K562 (cell line): Measurements from ENCODE around the gene ARHGAP9. TPM values are rescaled to one million over a fixed set of nuclear protein-coding genes. Genes with fewer than 3 reads are reported as not detected.

Source experiments
- CHD1 ChIP-seq: fragments of 200-600 bp; sonication (generic); IDR thresholded peaks from one replicate; pipeline ENCODE4 v1.6.1; 2012; ENCODE audit warnings: mild to moderate bottlenecking, moderate library complexity, low read length, inconsistent platforms
- CHD2 ChIP-seq: IDR thresholded peaks from 2 replicates; pipeline ENCODE4 v1.6.1; 2011; ENCODE audit warnings: low read depth, low read length
- EZH2 ChIP-seq: IDR thresholded peaks from 2 replicates; pipeline ENCODE4 v1.6.1; 2012; ENCODE audit warnings: low read depth, mild to moderate bottlenecking, inconsistent platforms, low read length, borderline replicate concordance
- FOXJ3 ChIP-seq: sonication (generic); formaldehyde crosslinking; IDR thresholded peaks from 2 replicates; pipeline ENCODE4 v1.4.0; 2020; ENCODE audit warnings: mild to moderate bottlenecking, missing genetic modification reagents
- HMG20B ChIP-seq: fragments of 250-450 bp; sonication (Bioruptor Pico); IDR thresholded peaks from 2 replicates; pipeline ENCODE4 v1.5.0; 2021; ENCODE audit warnings: mild to moderate bottlenecking
- LARP7 ChIP-seq: fragments of 450-650 bp; IDR thresholded peaks from 2 replicates; pipeline ENCODE4 v1.6.1; 2016
- POLR2H ChIP-seq: IDR thresholded peaks from 2 replicates; pipeline ENCODE4 v1.6.1; 2016; ENCODE audit warnings: missing genetic modification characterization, low read depth, mild to moderate bottlenecking, control low read depth, missing compliant biosample characterization, moderate library complexity
- RAD51 ChIP-seq: fragments of 450-650 bp; IDR thresholded peaks from 2 replicates; pipeline ENCODE4 v1.7.1; 2016; ENCODE audit warnings: low read depth, mild to moderate bottlenecking, borderline replicate concordance
- TEAD4 ChIP-seq, 2 experiments: sonication (generic) in 1 of 2; formaldehyde crosslinking in 1 of 2; IDR thresholded peaks; 2 replicates each; pipeline versions ENCODE4 v1.6.1 to v1.8.0; 2012 to 2022; ENCODE audit warnings: borderline replicate concordance in 1 of 2, inconsistent platforms in 1 of 2, low read length in 1 of 2, mild to moderate bottlenecking in 1 of 2, missing genetic modification reagents in 1 of 2
- ZNF584 ChIP-seq: fragments of 200-800 bp; sonication (Bioruptor generic); IDR thresholded peaks from 2 replicates; pipeline ENCODE4 v1.6.1; 2016; ENCODE audit warnings: low read depth, mild to moderate bottlenecking, missing genetic modification characterization, missing compliant biosample characterization
- polyA plus RNA-seq, 8 experiments: library from polyadenylated mRNA; depleted of rRNA in 4 of 8; stranded (reverse) in 5 of 8; unstranded in 3 of 8; fragments of >200 nt; fragmentation: Nextera tagmentation in 2 of 8; fragmentation: Illumina TruSeq in 1 of 8; extraction: Ambion mirVana in 2 of 8; extraction: Trizol in 1 of 8; gene quantifications; 2 replicates each; pipeline versions ENCODE4 v1.2.1 to v1.2.3, GENCODE V29; 2011 to 2014; ENCODE audit warnings: inconsistent platforms in 1 of 8, missing spikeins in 1 of 8
- total RNA-seq, 7 experiments: library from RNA; depleted of rRNA in 6 of 7; stranded (reverse); fragments of >200 nt in 6 of 7; fragmentation: Illumina TruSeq in 2 of 7; extraction: Trizol in 2 of 7; gene quantifications; 2 replicates each; pipeline versions ENCODE4 v1.2.1 to v1.2.3, GENCODE V29; 2011 to 2021; ENCODE audit warnings: low replicate concordance in 1 of 7
- TF ChIP-seq, protein P1 (sequence below): fragments of 450-650 bp; IDR thresholded peaks from 2 replicates; pipeline ENCODE4 v1.6.1; 2016; ENCODE audit warnings: mild to moderate bottlenecking
- TF ChIP-seq, protein P2 (sequence below): sonication (generic); formaldehyde crosslinking; IDR thresholded peaks from 2 replicates; pipeline ENCODE4 v1.8.0; 2023; ENCODE audit warnings: missing genetic modification reagents, mild to moderate bottlenecking, borderline replicate concordance
- TF ChIP-seq, protein P3 (sequence below): sonication (generic); formaldehyde crosslinking; IDR thresholded peaks from 2 replicates; pipeline ENCODE4 v1.8.1; 2023; ENCODE audit warnings: mild to moderate bottlenecking, missing genetic modification reagents
- TF ChIP-seq, protein P4 (sequence below): fragments of 450-650 bp; IDR thresholded peaks from 2 replicates; pipeline ENCODE4 v1.6.1; 2014; ENCODE audit warnings: low read depth, mild to moderate bottlenecking, moderate library complexity, borderline replicate concordance

Gene ARHGAP9
- total and polyA plus RNA-seq, 9 of the 15 experiments (the other 6 are each of a cell fraction or from before 2014, with no cell fraction given): 1.5 to 10.2 (median 5.1) TPM

DNA sequence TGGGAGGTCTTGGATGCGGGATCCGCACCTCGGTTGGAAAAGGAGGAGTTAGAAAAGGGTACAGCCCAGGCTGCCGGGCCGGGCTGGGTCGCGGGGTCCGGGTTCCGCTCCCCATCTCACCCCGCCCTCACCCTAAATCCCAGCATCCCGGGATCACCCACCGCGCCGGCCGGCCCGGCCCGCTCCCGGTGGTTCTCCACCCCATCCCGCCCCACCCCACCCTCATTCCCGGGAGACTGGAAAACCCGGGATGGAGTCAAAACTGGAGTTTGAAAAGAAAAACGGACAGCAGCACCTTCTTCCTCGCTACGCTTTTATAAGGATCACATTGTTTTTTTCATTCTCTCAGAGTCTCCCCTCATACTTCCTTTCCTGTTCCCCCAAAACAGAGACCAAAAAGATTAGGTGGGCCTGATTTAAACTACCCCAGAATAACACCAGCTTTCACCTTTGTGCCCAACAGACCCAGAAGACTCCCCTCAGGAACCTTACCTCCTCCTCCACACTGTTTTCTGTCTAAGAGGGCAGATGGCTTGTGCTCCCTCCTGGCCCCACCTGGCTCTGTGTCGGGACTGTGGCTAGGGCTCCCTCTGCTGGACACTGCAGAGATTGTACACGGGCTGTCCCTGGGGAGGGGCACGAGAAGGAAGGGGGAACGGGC lies 17.3 kb downstream of the ARHGAP9 start (continued):
- TF ChIP-seq, protein P1, sequence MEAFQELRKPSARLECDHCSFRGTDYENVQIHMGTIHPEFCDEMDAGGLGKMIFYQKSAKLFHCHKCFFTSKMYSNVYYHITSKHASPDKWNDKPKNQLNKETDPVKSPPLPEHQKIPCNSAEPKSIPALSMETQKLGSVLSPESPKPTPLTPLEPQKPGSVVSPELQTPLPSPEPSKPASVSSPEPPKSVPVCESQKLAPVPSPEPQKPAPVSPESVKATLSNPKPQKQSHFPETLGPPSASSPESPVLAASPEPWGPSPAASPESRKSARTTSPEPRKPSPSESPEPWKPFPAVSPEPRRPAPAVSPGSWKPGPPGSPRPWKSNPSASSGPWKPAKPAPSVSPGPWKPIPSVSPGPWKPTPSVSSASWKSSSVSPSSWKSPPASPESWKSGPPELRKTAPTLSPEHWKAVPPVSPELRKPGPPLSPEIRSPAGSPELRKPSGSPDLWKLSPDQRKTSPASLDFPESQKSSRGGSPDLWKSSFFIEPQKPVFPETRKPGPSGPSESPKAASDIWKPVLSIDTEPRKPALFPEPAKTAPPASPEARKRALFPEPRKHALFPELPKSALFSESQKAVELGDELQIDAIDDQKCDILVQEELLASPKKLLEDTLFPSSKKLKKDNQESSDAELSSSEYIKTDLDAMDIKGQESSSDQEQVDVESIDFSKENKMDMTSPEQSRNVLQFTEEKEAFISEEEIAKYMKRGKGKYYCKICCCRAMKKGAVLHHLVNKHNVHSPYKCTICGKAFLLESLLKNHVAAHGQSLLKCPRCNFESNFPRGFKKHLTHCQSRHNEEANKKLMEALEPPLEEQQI: no peak
- TF ChIP-seq EZH2 (no peak), POLR2H (tag) (no peak), TEAD4 (IDR thresholded peaks at IDR 0.05; ENCODE audit: low read length) (no peak), TEAD4 (CRISPR knock-in tag; IDR thresholded peaks at IDR 0.05; ENCODE audit: borderline replicate concordance) (no peak), CHD2 (no peak), FOXJ3 (no peak), RAD51 (no peak; the same call in 1 of the 2 replicates), ZNF584 (CRISPR knock-in tag) (no peak), CHD1 (no peak), LARP7 (no peak), HMG20B (CRISPR knock-in tag) (no peak)
- TF ChIP-seq, protein P2, sequence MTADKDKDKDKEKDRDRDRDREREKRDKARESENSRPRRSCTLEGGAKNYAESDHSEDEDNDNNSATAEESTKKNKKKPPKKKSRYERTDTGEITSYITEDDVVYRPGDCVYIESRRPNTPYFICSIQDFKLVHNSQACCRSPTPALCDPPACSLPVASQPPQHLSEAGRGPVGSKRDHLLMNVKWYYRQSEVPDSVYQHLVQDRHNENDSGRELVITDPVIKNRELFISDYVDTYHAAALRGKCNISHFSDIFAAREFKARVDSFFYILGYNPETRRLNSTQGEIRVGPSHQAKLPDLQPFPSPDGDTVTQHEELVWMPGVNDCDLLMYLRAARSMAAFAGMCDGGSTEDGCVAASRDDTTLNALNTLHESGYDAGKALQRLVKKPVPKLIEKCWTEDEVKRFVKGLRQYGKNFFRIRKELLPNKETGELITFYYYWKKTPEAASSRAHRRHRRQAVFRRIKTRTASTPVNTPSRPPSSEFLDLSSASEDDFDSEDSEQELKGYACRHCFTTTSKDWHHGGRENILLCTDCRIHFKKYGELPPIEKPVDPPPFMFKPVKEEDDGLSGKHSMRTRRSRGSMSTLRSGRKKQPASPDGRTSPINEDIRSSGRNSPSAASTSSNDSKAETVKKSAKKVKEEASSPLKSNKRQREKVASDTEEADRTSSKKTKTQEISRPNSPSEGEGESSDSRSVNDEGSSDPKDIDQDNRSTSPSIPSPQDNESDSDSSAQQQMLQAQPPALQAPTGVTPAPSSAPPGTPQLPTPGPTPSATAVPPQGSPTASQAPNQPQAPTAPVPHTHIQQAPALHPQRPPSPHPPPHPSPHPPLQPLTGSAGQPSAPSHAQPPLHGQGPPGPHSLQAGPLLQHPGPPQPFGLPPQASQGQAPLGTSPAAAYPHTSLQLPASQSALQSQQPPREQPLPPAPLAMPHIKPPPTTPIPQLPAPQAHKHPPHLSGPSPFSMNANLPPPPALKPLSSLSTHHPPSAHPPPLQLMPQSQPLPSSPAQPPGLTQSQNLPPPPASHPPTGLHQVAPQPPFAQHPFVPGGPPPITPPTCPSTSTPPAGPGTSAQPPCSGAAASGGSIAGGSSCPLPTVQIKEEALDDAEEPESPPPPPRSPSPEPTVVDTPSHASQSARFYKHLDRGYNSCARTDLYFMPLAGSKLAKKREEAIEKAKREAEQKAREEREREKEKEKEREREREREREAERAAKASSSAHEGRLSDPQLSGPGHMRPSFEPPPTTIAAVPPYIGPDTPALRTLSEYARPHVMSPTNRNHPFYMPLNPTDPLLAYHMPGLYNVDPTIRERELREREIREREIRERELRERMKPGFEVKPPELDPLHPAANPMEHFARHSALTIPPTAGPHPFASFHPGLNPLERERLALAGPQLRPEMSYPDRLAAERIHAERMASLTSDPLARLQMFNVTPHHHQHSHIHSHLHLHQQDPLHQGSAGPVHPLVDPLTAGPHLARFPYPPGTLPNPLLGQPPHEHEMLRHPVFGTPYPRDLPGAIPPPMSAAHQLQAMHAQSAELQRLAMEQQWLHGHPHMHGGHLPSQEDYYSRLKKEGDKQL (CRISPR knock-in tag): no peak
- TF ChIP-seq, protein P3, sequence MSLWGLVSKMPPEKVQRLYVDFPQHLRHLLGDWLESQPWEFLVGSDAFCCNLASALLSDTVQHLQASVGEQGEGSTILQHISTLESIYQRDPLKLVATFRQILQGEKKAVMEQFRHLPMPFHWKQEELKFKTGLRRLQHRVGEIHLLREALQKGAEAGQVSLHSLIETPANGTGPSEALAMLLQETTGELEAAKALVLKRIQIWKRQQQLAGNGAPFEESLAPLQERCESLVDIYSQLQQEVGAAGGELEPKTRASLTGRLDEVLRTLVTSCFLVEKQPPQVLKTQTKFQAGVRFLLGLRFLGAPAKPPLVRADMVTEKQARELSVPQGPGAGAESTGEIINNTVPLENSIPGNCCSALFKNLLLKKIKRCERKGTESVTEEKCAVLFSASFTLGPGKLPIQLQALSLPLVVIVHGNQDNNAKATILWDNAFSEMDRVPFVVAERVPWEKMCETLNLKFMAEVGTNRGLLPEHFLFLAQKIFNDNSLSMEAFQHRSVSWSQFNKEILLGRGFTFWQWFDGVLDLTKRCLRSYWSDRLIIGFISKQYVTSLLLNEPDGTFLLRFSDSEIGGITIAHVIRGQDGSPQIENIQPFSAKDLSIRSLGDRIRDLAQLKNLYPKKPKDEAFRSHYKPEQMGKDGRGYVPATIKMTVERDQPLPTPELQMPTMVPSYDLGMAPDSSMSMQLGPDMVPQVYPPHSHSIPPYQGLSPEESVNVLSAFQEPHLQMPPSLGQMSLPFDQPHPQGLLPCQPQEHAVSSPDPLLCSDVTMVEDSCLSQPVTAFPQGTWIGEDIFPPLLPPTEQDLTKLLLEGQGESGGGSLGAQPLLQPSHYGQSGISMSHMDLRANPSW (CRISPR knock-in tag): no peak
- TF ChIP-seq, protein P4, sequence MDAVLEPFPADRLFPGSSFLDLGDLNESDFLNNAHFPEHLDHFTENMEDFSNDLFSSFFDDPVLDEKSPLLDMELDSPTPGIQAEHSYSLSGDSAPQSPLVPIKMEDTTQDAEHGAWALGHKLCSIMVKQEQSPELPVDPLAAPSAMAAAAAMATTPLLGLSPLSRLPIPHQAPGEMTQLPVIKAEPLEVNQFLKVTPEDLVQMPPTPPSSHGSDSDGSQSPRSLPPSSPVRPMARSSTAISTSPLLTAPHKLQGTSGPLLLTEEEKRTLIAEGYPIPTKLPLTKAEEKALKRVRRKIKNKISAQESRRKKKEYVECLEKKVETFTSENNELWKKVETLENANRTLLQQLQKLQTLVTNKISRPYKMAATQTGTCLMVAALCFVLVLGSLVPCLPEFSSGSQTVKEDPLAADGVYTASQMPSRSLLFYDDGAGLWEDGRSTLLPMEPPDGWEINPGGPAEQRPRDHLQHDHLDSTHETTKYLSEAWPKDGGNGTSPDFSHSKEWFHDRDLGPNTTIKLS: no peak; the same call in 1 of the 2 replicates
